T-helper 17 cell (primary cell): ENCODE data around the gene CLEC4G. TPM values are rescaled to one million over a fixed set of nuclear protein-coding genes. Genes with fewer than 3 reads are reported as not detected.

Experiments used
- ATAC-seq: fragments of 150-1000 bp; cut with Tn5 transposase; 2 replicates; pipeline ENCODE4 v1.10.0; 2021; ENCODE audit warnings: mild to moderate bottlenecking, moderate library complexity
- DNase-seq, 3 donors: peaks; one replicate each; pipeline versions ENCODE4 v3.0.0 to v3.0.0-alpha.2; 2020 to 2021
- H3K9me3 ChIP-seq: one replicate; pipeline ENCODE4 v1.7.0; 2013; ENCODE audit warnings: low read length, mild to moderate bottlenecking; ENCODE audit not compliant: control insufficient read depth, poor library complexity, severe bottlenecking
- H3K27ac Mint-ChIP-seq: one replicate; pipeline ENCODE4 v1.8.0; 2022; ENCODE audit warnings: mild to moderate bottlenecking, moderate library complexity, mixed read lengths
- H3K27me3 Mint-ChIP-seq: one replicate; pipeline ENCODE4 v1.8.0; 2022; ENCODE audit warnings: mixed read lengths
- H3K36me3 Mint-ChIP-seq: one replicate; pipeline ENCODE4 v1.8.0; 2022; ENCODE audit warnings: low read depth, mixed read lengths
- H3K4me1 Mint-ChIP-seq: one replicate; pipeline ENCODE4 v1.8.0; 2022; ENCODE audit warnings: mild to moderate bottlenecking, mixed read lengths
- H3K4me3 Mint-ChIP-seq: one replicate; pipeline ENCODE4 v1.8.0; 2022; ENCODE audit warnings: mild to moderate bottlenecking, moderate library complexity, mixed read lengths
- total RNA-seq, 4 donors: library from RNA in 2 of 4; stranded (reverse) in 2 of 4; gene quantifications; one replicate each; pipeline ENCODE4 v1.2.3 and lab custom pipeline; 2022 to 2026

CLEC4G gene
- total RNA-seq, 2 donors from 2014 or later: not detected

DNA sequence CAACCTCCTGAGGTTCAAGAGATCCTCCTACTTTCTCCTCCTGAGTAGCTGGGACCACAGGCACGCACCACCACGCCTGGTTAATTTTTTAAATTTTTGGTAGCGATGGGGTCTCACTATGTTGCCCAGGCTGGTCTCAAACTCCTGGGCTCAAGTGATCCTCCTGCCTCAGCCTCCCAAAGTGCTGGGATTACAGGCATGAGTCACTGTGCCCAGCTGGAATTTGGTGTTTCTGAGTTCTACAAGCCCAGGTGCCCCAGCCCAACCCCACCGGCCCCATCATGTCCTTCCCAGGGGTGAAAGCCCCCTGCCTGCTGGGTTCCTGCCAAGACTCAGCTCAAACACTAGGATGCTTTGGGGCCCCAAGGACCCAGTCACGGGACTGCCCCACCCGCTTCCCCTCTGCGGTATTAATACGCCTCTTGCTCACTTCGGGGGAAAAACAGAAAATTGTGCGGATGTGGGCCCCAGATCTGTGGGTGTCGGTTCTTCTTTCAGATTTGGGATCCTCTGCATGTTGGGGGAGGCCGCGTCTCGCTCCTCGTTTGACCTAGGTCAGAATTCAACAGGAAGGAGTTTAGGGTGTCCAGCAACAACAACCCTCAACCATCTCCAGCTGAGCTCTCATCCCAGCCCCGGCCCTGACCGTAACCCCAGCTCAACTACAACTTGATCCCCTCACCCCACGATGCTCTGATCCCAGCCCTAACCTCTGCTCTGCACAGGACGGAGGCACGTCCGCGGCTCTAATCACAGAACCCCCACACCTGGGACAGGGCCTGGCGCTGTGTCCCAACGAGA is 26.3 kb downstream of the CLEC4G start:
- ATAC-seq (peak; percentile 97), DNase-seq (peak; percentile 46 to 64 (median 63))
- no peaks in the 10 kb centered on the region for H3K27me3 Mint-ChIP-seq
- H3K4me3 Mint-ChIP-seq: peak overlapping the region; percentile 85
- peak overlapping the region; percentile 95 for H3K27ac Mint-ChIP-seq
- H3K36me3 Mint-ChIP-seq: peaks cover 2% of the 10 kb centered on the region
- peaks cover 39% of the 10 kb centered on the region for H3K4me1 Mint-ChIP-seq
- no peaks in the 10 kb centered on the region for H3K9me3 ChIP-seq

- DNase-seq (no peak), ATAC-seq (no peak)
- Mint-ChIP-seq H3K27me3 (peaks cover 2% of the 10 kb centered on the region), H3K4me3 (no peak overlapping the region), H3K27ac (peak overlapping the region; percentile 95), H3K4me1 (peaks cover 38% of the 10 kb centered on the region), H3K36me3 (peaks cover 2% of the 10 kb centered on the region)
- H3K9me3 ChIP-seq: no peaks in the 10 kb centered on the region
Observed at GRCh38 chr19:7704280-7705060, 27.4 kb downstream of the CLEC4G start.

DNA sequence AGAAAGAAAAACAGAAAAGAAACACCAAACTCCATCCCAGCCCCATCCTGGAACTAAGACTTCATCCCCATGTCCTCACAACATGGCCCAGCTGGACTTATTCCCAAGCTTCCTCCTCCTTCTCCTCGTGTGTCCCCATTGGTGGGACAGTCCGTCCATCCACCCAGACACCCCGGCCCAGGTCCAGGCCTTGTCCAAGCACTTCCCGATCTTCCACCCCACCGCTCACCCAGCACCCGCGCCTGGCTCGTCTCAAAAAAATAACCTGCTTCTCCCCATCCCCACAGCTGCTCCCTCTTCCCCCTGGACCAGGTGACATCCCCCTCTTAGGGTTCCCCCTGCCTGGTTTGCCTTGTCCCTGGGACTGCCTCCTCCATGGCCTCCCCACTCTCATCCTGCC is 28.6 kb downstream of the CLEC4G start:
- no peak overlapping the region for H3K4me3 Mint-ChIP-seq
- H3K4me1 Mint-ChIP-seq: peaks cover 38% of the 10 kb centered on the region
- peaks cover 2% of the 10 kb centered on the region for H3K36me3 Mint-ChIP-seq
- no peak for DNase-seq
- no peak for ATAC-seq
- peaks cover 9% of the 10 kb centered on the region for H3K27me3 Mint-ChIP-seq
- H3K9me3 ChIP-seq: no peaks in the 10 kb centered on the region
- peak overlapping the region; percentile 89 for H3K27ac Mint-ChIP-seq

- no peak for DNase-seq
Observed at GRCh38 chr19:7701654-7702457, 30.1 kb downstream of the CLEC4G start, which contains the start of gene FCER2. FCER2 (minus strand) TSS chr19:7702131; CDS start chr19:7699760, 2,371 bp downstream.

DNA sequence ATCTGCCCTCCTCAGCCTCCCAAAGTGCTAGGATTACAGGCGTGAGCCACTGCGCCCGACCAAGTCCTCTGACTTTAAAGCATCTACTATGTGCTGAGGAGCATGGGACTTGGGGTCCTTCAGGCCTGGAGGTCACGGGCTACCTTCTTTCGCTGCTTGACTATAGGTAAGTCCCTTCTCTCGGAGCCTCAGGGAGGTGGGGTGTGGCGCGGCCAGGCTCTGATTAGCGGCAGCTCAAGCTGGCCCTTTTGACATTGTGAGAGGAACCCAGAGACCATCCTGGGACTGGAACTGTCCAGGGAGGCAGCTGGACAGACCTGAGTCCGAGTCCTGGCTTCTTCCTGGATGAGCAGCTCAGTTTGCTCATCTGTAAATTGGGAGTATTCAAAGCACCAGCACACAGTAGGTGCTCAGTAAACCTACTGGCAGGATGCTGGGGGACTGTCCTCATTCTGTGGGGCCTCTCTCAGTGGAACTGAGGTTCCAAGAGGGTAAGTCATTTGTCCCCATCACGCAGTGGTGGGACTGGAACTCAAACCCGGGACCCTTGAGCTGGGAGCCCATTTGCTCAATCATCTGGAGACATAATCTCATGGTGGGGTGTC is 30.8 kb downstream of the CLEC4G start:
- peaks cover 27% of the 10 kb centered on the region for H3K4me1 Mint-ChIP-seq
- H3K36me3 Mint-ChIP-seq: peaks cover 2% of the 10 kb centered on the region
- peaks cover 17% of the 10 kb centered on the region for H3K27me3 Mint-ChIP-seq
- ATAC-seq: no peak
- no peak overlapping the region for H3K4me3 Mint-ChIP-seq
- H3K9me3 ChIP-seq: no peaks in the 10 kb centered on the region
- no peak for DNase-seq
- H3K27ac Mint-ChIP-seq: peak overlapping the region; percentile 11

More at GRCh38 chr19:7701654-7702457, 30.1 kb downstream of the CLEC4G start, which contains the start of gene FCER2:
- peaks cover 2% of the 10 kb centered on the region for H3K36me3 Mint-ChIP-seq
- peak within 1 kb of the TSS; percentile 89 for H3K27ac Mint-ChIP-seq
- peaks cover 17% of the 10 kb centered on the region for H3K27me3 Mint-ChIP-seq
- H3K9me3 ChIP-seq: no peaks in the 10 kb centered on the region
- H3K4me3 Mint-ChIP-seq: peak within 1 kb of the TSS; percentile 59
- peak; percentile 11 for ATAC-seq
- H3K4me1 Mint-ChIP-seq: peaks cover 34% of the 10 kb centered on the region

GRCh38 chr19:7699417-7700401 is 32.2 kb downstream of the CLEC4G start:
- DNase-seq (no peak), ATAC-seq (no peak)
- H3K9me3 ChIP-seq: no peaks in the 10 kb centered on the region
- peaks cover 2% of the 10 kb centered on the region for H3K36me3 Mint-ChIP-seq
- peaks cover 18% of the 10 kb centered on the region for H3K4me1 Mint-ChIP-seq
- H3K4me3 Mint-ChIP-seq: peak overlapping the region; percentile 33
- H3K27me3 Mint-ChIP-seq: peaks cover 17% of the 10 kb centered on the region
- peak overlapping the region; percentile 57 for H3K27ac Mint-ChIP-seq

GRCh38 chr19:7699003-7699402 is 32.9 kb downstream of the CLEC4G start:
- Mint-ChIP-seq H3K4me3 (no peak overlapping the region), H3K4me1 (peaks cover 16% of the 10 kb centered on the region), H3K27ac (peak overlapping the region; percentile 57), H3K36me3 (peaks cover 2% of the 10 kb centered on the region), H3K27me3 (peaks cover 17% of the 10 kb centered on the region)
- no peak for DNase-seq
- ATAC-seq: no peak
- no peaks in the 10 kb centered on the region for H3K9me3 ChIP-seq

- no peak overlapping the region for H3K4me3 Mint-ChIP-seq
- peaks cover 13% of the 10 kb centered on the region for H3K4me1 Mint-ChIP-seq
- peaks cover 2% of the 10 kb centered on the region for H3K36me3 Mint-ChIP-seq
- peak overlapping the region; percentile 57 for H3K27ac Mint-ChIP-seq
- H3K9me3 ChIP-seq: no peaks in the 10 kb centered on the region
- no peak for ATAC-seq
- no peak for DNase-seq
- H3K27me3 Mint-ChIP-seq: peaks cover 17% of the 10 kb centered on the region
Observed at GRCh38 chr19:7698583-7698982, 33.3 kb downstream of the CLEC4G start.

DNA sequence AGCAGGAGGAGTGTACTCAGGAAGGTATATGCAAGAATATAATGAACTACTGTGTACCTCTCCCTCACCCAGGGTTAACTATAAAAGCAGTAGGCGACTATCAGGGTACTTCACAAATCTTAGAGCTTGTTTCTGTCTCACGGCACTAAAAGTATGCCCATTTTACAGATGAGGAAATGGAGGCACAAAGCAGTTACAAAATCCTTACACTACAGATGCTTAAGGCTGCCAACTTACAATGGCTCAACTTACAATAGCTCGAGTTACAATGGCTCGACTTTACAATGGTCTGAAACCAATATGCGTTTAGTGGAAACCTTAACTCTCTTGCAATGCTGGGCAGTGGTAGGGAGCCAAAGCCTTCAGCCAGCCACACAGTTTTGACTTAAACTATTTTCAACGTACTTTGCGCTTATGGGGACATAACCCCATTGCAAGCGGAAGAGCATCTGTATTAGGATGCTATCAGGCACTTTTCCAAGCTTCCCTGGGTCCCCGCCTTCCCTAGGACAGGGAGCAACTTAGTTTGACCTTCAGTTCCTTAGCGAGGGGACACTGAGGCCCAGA is 34.1 kb downstream of the CLEC4G start:
- peaks cover 12% of the 10 kb centered on the region for H3K4me1 Mint-ChIP-seq
- no peaks in the 10 kb centered on the region for H3K9me3 ChIP-seq
- peaks cover 2% of the 10 kb centered on the region for H3K36me3 Mint-ChIP-seq
- H3K27me3 Mint-ChIP-seq: peaks cover 17% of the 10 kb centered on the region
- DNase-seq (no peak), ATAC-seq (no peak)
- H3K27ac Mint-ChIP-seq: no peak overlapping the region
- no peak overlapping the region for H3K4me3 Mint-ChIP-seq

- H3K4me3 Mint-ChIP-seq: no peak overlapping the region
- ATAC-seq (peak; percentile 37), DNase-seq (no peak)
- H3K27me3 Mint-ChIP-seq: peaks cover 15% of the 10 kb centered on the region
- peaks cover 4% of the 10 kb centered on the region for H3K4me1 Mint-ChIP-seq
- H3K9me3 ChIP-seq: no peaks in the 10 kb centered on the region
- H3K27ac Mint-ChIP-seq: no peak overlapping the region
- H3K36me3 Mint-ChIP-seq: no peaks in the 10 kb centered on the region
Observed at GRCh38 chr19:7694499-7694898, 37.4 kb downstream of the CLEC4G start.

- Mint-ChIP-seq H3K27me3 (peaks cover 3% of the 10 kb centered on the region), H3K4me3 (no peak overlapping the region), H3K27ac (no peak overlapping the region), H3K4me1 (no peaks in the 10 kb centered on the region), H3K36me3 (no peaks in the 10 kb centered on the region)
- ATAC-seq (no peak), DNase-seq (no peak)
- H3K9me3 ChIP-seq: no peaks in the 10 kb centered on the region
Observed at GRCh38 chr19:7692417-7693088, 39.4 kb downstream of the CLEC4G start.
